Sigmoid colon (tissue), 7 donors: Measurements from ENCODE around the gene ERAL1. TPM values are rescaled to one million over a fixed set of nuclear protein-coding genes. Genes with fewer than 3 reads are reported as not detected.
"Not testable (repeated sequence)": the region's sequence is repeated elsewhere in the genome, so short reads cannot be mapped to it uniquely, and the experiment has no call there.

Source experiments
- DNase-seq: peaks from one replicate; pipeline ENCODE4 v3.0.0-alpha.2; 2019
- H3K27ac ChIP-seq, 4 donors: fragments of 200-600 bp; sonication (generic); one replicate each; pipeline ENCODE4 v1.5.1; 2016 to 2019; ENCODE audit warnings: mild to moderate bottlenecking in 1 of 4
- H3K27me3 ChIP-seq, 3 donors: fragments of 200-600 bp; sonication (generic); one replicate each; pipeline ENCODE4 v1.5.1; 2019; ENCODE audit warnings: mild to moderate bottlenecking in 1 of 3
- H3K36me3 ChIP-seq, 4 donors: fragments of 200-600 bp; sonication (generic); one replicate each; pipeline ENCODE4 v1.5.1; 2016 to 2019
- H3K4me1 ChIP-seq, 4 donors: fragments of 200-600 bp; sonication (generic); one replicate each; pipeline ENCODE4 v1.5.1; 2017 to 2019
- H3K4me3 ChIP-seq, 4 donors: fragments of 200-600 bp; sonication (generic); one replicate each; pipeline ENCODE4 v1.5.1; 2017 to 2019; ENCODE audit warnings: mild to moderate bottlenecking in 2 of 4, moderate library complexity in 1 of 4
- H3K9me3 ChIP-seq, 4 donors: fragments of 200-600 bp in 3 of 4; sonication (generic) in 3 of 4; one replicate each; pipeline versions ENCODE4 v1.5.1 to v1.6.1; 2013 to 2019
- EP300 ChIP-seq, 4 donors: sonication (generic); formaldehyde crosslinking; IDR thresholded peaks; one replicate each; pipeline ENCODE4 v1.6.1; 2017; ENCODE audit warnings: antibody characterized with exemption in 4 of 4
- POLR2A ChIP-seq, 2 donors: fragments of 450-650 bp; IDR thresholded peaks; one replicate each; pipeline ENCODE4 v1.6.1; 2016; ENCODE audit warnings: antibody characterized with exemption in 2 of 2, mild to moderate bottlenecking in 2 of 2, moderate library complexity in 2 of 2
- POLR2AphosphoS5 ChIP-seq, 4 donors: sonication (generic); formaldehyde crosslinking; IDR thresholded peaks; one replicate each; pipeline ENCODE4 v1.6.1; 2017; ENCODE audit warnings: antibody characterized with exemption in 4 of 4
- WGBS, 2 donors: extraction: QIAGEN DNeasy Blood & Tissue Kit; methylation state at CpG; one replicate each; pipeline ENCODE4 v1.1.7; 2013; 5-methylcytosine and 5-hydroxymethylcytosine counted together
- intact Hi-C: fragments of 100-400 bp; cut with DNase I; formaldehyde crosslinking; loops from one replicate; pipeline ENCODE4 v1.15.1; 2023
- polyA plus RNA-seq, 3 donors: library from polyadenylated mRNA; stranded (reverse); fragments of 200-250 nt; gene quantifications; one replicate each; pipeline ENCODE4 v1.2.3, GENCODE V29; 2013
- total RNA-seq, 4 donors: library from RNA; depleted of rRNA; stranded (reverse); fragments of >200 nt; gene quantifications; one replicate each; pipeline ENCODE4 v1.1.0, GENCODE V29; 2016
- TF ChIP-seq, protein P1 (sequence below), 4 experiments: fragments of 450-650 bp in 3 of 4; fragments of 200-600 bp in 1 of 4; IDR thresholded peaks; one replicate each; pipeline ENCODE4 v1.5.1; 2016 to 2019; ENCODE audit warnings: antibody characterized with exemption in 4 of 4, mild to moderate bottlenecking in 3 of 4, moderate library complexity in 2 of 4
- donor health status: healthy with polysubstance abuse.
- donor health status: Bipolar disorder and iron deficiency.
- donor health status: healthy.

The ERAL1 gene
- total and polyA plus RNA-seq, 7 donors = 20.2 to 43.2 (median 34.6) TPM

DNA sequence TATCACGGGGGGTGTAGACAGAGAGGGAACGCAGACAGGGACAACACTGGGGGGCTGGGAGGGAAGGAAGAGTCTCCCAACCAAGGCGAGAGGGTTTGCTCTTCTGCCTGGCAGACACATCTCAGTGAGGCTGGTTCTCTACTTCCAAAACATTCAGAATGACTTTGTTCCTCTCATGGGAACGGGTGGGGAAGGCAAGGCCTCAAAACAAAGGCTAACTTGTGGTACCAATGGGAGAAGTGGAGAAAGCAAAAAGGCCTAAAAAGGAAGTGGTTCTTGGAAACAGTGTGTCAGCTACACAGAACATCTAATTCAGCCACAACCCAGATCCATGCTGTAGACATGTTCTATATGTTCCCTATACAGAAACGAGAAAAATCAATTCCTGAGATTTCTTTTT lies 35.2 kb downstream of the ERAL1 start:
- peaks cover 4 to 36% (median 6%) of the 10 kb centered on the region in 4 donors for H3K36me3 ChIP-seq
- H3K4me1 ChIP-seq = peaks cover 0 to 6% (median 2%) of the 10 kb centered on the region in 4 donors
- intact Hi-C loops = no loop called here
- no peaks in the 10 kb centered on the region for H3K9me3 ChIP-seq
- TF ChIP-seq EP300 (IDR thresholded peaks at IDR 0.05) (no peak), POLR2AphosphoS5 (IDR thresholded peaks at IDR 0.05) (no peak), POLR2A (IDR thresholded peaks at IDR 0.05) (no peak)
- TF ChIP-seq, protein P1, sequence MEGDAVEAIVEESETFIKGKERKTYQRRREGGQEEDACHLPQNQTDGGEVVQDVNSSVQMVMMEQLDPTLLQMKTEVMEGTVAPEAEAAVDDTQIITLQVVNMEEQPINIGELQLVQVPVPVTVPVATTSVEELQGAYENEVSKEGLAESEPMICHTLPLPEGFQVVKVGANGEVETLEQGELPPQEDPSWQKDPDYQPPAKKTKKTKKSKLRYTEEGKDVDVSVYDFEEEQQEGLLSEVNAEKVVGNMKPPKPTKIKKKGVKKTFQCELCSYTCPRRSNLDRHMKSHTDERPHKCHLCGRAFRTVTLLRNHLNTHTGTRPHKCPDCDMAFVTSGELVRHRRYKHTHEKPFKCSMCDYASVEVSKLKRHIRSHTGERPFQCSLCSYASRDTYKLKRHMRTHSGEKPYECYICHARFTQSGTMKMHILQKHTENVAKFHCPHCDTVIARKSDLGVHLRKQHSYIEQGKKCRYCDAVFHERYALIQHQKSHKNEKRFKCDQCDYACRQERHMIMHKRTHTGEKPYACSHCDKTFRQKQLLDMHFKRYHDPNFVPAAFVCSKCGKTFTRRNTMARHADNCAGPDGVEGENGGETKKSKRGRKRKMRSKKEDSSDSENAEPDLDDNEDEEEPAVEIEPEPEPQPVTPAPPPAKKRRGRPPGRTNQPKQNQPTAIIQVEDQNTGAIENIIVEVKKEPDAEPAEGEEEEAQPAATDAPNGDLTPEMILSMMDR (IDR thresholded peaks at IDR 0.05) = no peak
- H3K27ac ChIP-seq = peak overlapping the region in 1 of 4 donors; percentile 35
- WGBS, 2 donors = 81 to 93% methylated on average over 5 of the region's 5 CpGs
- H3K4me3 ChIP-seq = no peak overlapping the region
- no peak for DNase-seq
- H3K27me3 ChIP-seq = no peaks in the 10 kb centered on the region

- H3K36me3 ChIP-seq = peaks cover 0 to 24% (median 0%) of the 10 kb centered on the region in 4 donors
- H3K9me3 ChIP-seq = no peaks in the 10 kb centered on the region
- intact Hi-C loops = no loop called here
- H3K4me3 ChIP-seq = no peak overlapping the region
- 91 to 96% methylated on average over 1 of the region's 1 CpG for WGBS, 2 donors
- no peak for DNase-seq
- H3K27me3 ChIP-seq = no peaks in the 10 kb centered on the region
- H3K4me1 ChIP-seq = peaks cover 0 to 12% (median 7%) of the 10 kb centered on the region in 4 donors
- TF ChIP-seq POLR2A (IDR thresholded peaks at IDR 0.05) = no peak
- TF ChIP-seq POLR2AphosphoS5 (IDR thresholded peaks at IDR 0.05) = no peak
- no peak for TF ChIP-seq EP300 (IDR thresholded peaks at IDR 0.05)
- TF ChIP-seq, protein P1 (IDR thresholded peaks at IDR 0.05) = no peak
- no peak overlapping the region for H3K27ac ChIP-seq
Observed at GRCh38 chr17:28891201-28891600, 36.4 kb downstream of the ERAL1 start.

DNA sequence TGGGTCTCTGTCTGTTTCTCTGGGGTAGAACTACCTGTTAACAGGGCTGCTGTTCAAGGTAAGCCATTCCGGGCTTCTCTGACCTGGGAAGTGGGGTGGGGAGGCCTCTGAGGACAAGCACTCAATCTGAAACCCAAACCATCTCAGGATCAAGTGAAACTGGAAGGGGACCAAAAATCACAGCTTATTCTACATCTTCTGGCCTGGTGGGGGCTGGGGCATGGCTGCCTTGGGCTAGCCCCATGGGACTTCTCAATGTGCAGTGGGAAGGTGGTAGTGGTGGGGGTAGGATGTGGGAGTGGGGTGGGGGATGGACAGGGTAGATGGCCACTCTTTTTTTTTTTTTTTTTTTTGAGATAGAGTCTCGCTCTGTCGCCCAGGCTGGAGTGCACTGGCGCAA lies 37.2 kb downstream of the ERAL1 start:
- H3K27me3 ChIP-seq = no peaks in the 10 kb centered on the region
- WGBS, 2 donors = 92 to 99% methylated on average over 4 of the region's 4 CpGs
- H3K9me3 ChIP-seq = no peaks in the 10 kb centered on the region
- DNase-seq = no peak
- TF ChIP-seq, protein P1 (IDR thresholded peaks at IDR 0.05) = no peak
- TF ChIP-seq EP300 (IDR thresholded peaks at IDR 0.05) (no peak), POLR2AphosphoS5 (IDR thresholded peaks at IDR 0.05) (no peak), POLR2A (IDR thresholded peaks at IDR 0.05) (no peak)
- peaks cover 0 to 20% (median 0%) of the 10 kb centered on the region in 4 donors for H3K36me3 ChIP-seq
- peaks cover 0 to 19% (median 13%) of the 10 kb centered on the region in 4 donors for H3K4me1 ChIP-seq
- intact Hi-C loops = no loop called here
- no peak overlapping the region for H3K4me3 ChIP-seq
- peak overlapping the region in 1 of 4 donors; percentile 65 for H3K27ac ChIP-seq

- H3K4me3 ChIP-seq, intact Hi-C loops, DNase-seq, H3K27me3 ChIP-seq, H3K9me3 ChIP-seq: not testable (repeated sequence)
- 57 to 60% methylated on average over 16 of the region's 16 CpGs for WGBS, 2 donors
- Histone ChIP-seq H3K27ac (peak overlapping the region; percentile 8 to 65 (median 38)), H3K36me3 (peaks cover 0 to 11% (median 0%) of the 10 kb centered on the region in 4 donors), H3K4me1 (peaks cover 0 to 27% (median 21%) of the 10 kb centered on the region in 4 donors)
Observed at GRCh38 chr17:28893248-28894183, 38.7 kb downstream of the ERAL1 start.

DNA sequence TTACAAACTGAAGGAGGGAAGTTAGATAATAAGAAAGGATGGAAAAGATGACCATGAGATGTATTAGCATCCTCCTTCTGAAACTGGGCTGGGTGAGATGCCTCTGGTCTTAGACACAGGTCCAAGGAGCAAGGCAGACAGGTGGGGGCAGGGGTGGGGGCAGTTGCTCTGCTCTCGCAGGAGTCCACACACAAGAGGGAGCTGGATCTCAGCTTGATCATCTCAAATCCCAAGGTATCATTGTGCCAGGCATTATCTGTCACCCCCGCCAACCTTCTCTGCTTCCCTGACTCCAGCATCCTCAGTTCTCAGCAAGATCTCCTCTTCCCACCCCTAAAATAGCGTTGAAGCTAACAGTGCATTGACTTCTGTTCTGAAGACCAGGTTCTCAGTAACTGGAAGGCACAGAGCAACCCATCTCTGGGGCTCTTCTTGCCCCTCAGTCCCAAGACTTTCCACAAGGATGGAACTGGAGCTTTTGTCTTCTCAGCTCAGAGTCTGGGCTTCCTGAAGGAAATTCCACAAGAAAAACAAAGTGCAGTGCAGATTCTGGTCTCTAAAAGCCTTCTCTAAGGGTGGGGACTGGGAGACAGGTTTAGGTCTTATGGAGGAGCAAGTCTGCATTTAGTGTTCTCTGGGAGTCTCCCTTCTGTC lies 41.1 kb downstream of the ERAL1 start:
- peak overlapping the region in 2 of 4 donors; percentile 82 to 93 for H3K4me3 ChIP-seq
- WGBS, 2 donors = 46 to 52% methylated on average over 3 of the region's 3 CpGs
- TF ChIP-seq EP300 (IDR thresholded peaks at IDR 0.05) (no peak), POLR2AphosphoS5 (IDR thresholded peaks at IDR 0.05) (no peak), POLR2A (IDR thresholded peaks at IDR 0.05) (no peak)
- TF ChIP-seq, protein P1 (IDR thresholded peaks at IDR 0.05) = no peak
- no peaks in the 10 kb centered on the region for H3K9me3 ChIP-seq
- intact Hi-C loops = loop anchor here (2.0 to 5.0 kb wide), 5 partner anchors 44 to 169 kb away; partner anchors contain the start of genes NEK8, PHF12 and TLCD1
- DNase-seq = no peak
- peak overlapping the region; percentile 82 to 96 (median 92) for H3K27ac ChIP-seq
- no peaks in the 10 kb centered on the region for H3K27me3 ChIP-seq
- peaks cover 0 to 30% (median 21%) of the 10 kb centered on the region in 4 donors for H3K4me1 ChIP-seq
- peaks cover 0 to 6% (median 0%) of the 10 kb centered on the region in 4 donors for H3K36me3 ChIP-seq
